Coronary artery (tissue), 2 donors: ENCODE results near the gene SOX10.
"Not testable (repeated sequence)": the region's sequence is repeated elsewhere in the genome, so short reads cannot be mapped to it uniquely, and the experiment has no call there.

ENCODE experiments used
- DNase-seq: peaks from one replicate; pipeline ENCODE4 v3.0.0-alpha.2; 2017; ENCODE audit warnings: low spot score
- H3K27ac ChIP-seq, 2 donors: fragments of 200-600 bp; sonication (generic); one replicate each; pipeline ENCODE4 v1.5.1; 2016 to 2019
- H3K4me3 ChIP-seq: fragments of 200-600 bp; sonication (generic); 2 replicates; pipeline ENCODE4 v1.5.1; 2016; ENCODE audit warnings: mild to moderate bottlenecking, moderate library complexity
- CTCF ChIP-seq: fragments of 200-600 bp; sonication (generic); IDR thresholded peaks from one replicate; pipeline ENCODE4 v1.5.1; 2019; ENCODE audit warnings: antibody characterized with exemption

Gene SOX10

GRCh38 chr22:37954686-37955085 is 29.7 kb downstream of the SOX10 start:
- no peak for DNase-seq
- peak overlapping the region; percentile 91 for H3K4me3 ChIP-seq
- no peak for TF ChIP-seq CTCF
- no peak overlapping the region for H3K27ac ChIP-seq

GRCh38 chr22:37953437-37954179 is 30.7 kb downstream of the SOX10 start, which contains the start of the genes C22orf23 and POLR2F:
C22orf23 (minus strand) TSS chr22:37953601; CDS start chr22:37953149, 452 bp downstream.
POLR2F (plus strand) TSS chr22:37953699; CDS start chr22:37953788, 89 bp downstream.
- H3K27ac ChIP-seq, result peak within 1 kb of the TSS; percentile 51 to 84
- H3K4me3 ChIP-seq, result peak within 1 kb of the TSS; percentile 91
- no peak for TF ChIP-seq CTCF

GRCh38 chr22:37953062-37953436 is 31.3 kb downstream of the SOX10 start:
- H3K27ac ChIP-seq, result peak overlapping the region in 1 of 2 donors; percentile 84

More at GRCh38 chr22:37953437-37954179, 30.7 kb downstream of the SOX10 start, which contains the start of the genes C22orf23 and POLR2F:
- DNase-seq, result peak; percentile 94

GRCh38 chr22:37952629-37953028 is 31.7 kb downstream of the SOX10 start:
- not testable (repeated sequence) for H3K27ac ChIP-seq, DNase-seq
- H3K4me3 ChIP-seq, result peak overlapping the region; percentile 91

More at GRCh38 chr22:37953062-37953436, 31.3 kb downstream of the SOX10 start:
- no peak for DNase-seq
- peak overlapping the region; percentile 91 for H3K4me3 ChIP-seq
- no peak for TF ChIP-seq CTCF

- no peak overlapping the region for H3K27ac ChIP-seq
- DNase-seq, result no peak
- H3K4me3 ChIP-seq, result no peak overlapping the region
- no peak for TF ChIP-seq CTCF
These were observed 33.0 kb downstream of the SOX10 start for GRCh38 chr22:37951305-37951704.

- H3K27ac ChIP-seq, DNase-seq, H3K4me3 ChIP-seq: not testable (repeated sequence)
These were observed 37.1 kb downstream of the SOX10 start for GRCh38 chr22:37947142-37947795.

- not testable (repeated sequence) for H3K27ac ChIP-seq, H3K4me3 ChIP-seq, DNase-seq
These were observed 39.9 kb downstream of the SOX10 start for GRCh38 chr22:37944423-37944822.

- no peak overlapping the region for H3K4me3 ChIP-seq
- no peak overlapping the region for H3K27ac ChIP-seq
- no peak for DNase-seq
- no peak for TF ChIP-seq CTCF
These were observed 40.5 kb downstream of the SOX10 start for GRCh38 chr22:37943825-37944198.
